Activated CD8-positive, alpha-beta memory T cell treated with anti-CD3 and anti-CD28 coated beads for 36 hours (primary cell): Measurements from ENCODE around the gene MAN2C1. TPM values are rescaled to one million over a fixed set of nuclear protein-coding genes. Genes with fewer than 3 reads are reported as not detected.
"Not testable (repeated sequence)": the region's sequence is repeated elsewhere in the genome, so short reads cannot be mapped to it uniquely, and the experiment has no call there.

Experiments
- CTCF ChIA-PET: fragments of 350-600 bp; sonication (Branson Sonifier 250); formaldehyde crosslinking; loops from one replicate; lab custom pipeline; 2021; ENCODE audit warnings: antibody characterized with exemption; lab: Charles Lee
- POLR2A ChIA-PET: fragments of 350-600 bp; sonication (Branson Sonifier 250); formaldehyde crosslinking; loops from one replicate; lab custom pipeline; 2021; ENCODE audit warnings: antibody characterized with exemption; lab: Charles Lee
- total RNA-seq, 2 experiments: library from RNA; stranded (reverse); gene quantifications; one replicate each; pipeline ENCODE4 v1.2.3, GENCODE V29; 2021

MAN2C1 gene
- total RNA-seq, 2 experiments from 2014 or later: 139 to 142 TPM

GRCh38 chr15:75349851-75350588 lies 18.4 kb downstream of the MAN2C1 start:
- ChIA-PET CTCF (interaction anchor here (1.5 to 1.6 kb wide), 2 partner anchors 18 to 101 kb away, joined by 3 read pairs; partner anchors contain the start of gene SIN3A), POLR2A (interaction anchor here (1.1 kb wide), 1 partner anchor 102 kb away, joined by 3 read pairs; the partner anchor contains the start of gene SIN3A)

GRCh38 chr15:75349351-75349669 lies 19.1 kb downstream of the MAN2C1 start:
- ChIA-PET POLR2A (interaction anchor here (1.1 kb wide), 1 partner anchor 102 kb away, joined by 3 read pairs; the partner anchor contains the start of gene SIN3A), CTCF (interaction anchor here (0.5 to 1.5 kb wide), 2 partner anchors 52 to 102 kb away, joined by 3 read pairs; partner anchors contain the start of gene SIN3A)

- CTCF ChIA-PET: interaction anchor here (0.5 to 1.5 kb wide), 3 partner anchors 20 to 102 kb away, joined by 3 read pairs; partner anchors contain the start of genes MAN2C1 and SIN3A
These were observed 19.7 kb downstream of the MAN2C1 start for GRCh38 chr15:75348562-75349350.

GRCh38 chr15:75348034-75348561 lies 20.3 kb downstream of the MAN2C1 start:
- CTCF ChIA-PET: interaction anchor here (1.0 to 1.2 kb wide), 2 partner anchors 12 to 20 kb away, joined by 3 to 4 read pairs; partner anchors contain the start of genes COMMD4 and MAN2C1
- POLR2A ChIA-PET: interaction anchor here (0.5 to 1.6 kb wide), 5 partner anchors 11 to 946 kb away, joined by 3 to 5 read pairs (median 4); no protein-coding TSS in a partner anchor

More at GRCh38 chr15:75348562-75349350, 19.7 kb downstream of the MAN2C1 start:
- POLR2A ChIA-PET: interaction anchor here (0.5 to 1.2 kb wide), 4 partner anchors 19 to 293 kb away, joined by 3 to 4 read pairs (median 4); partner anchors contain the start of gene SIN3A

- CTCF ChIA-PET: interaction anchor here (1.0 to 1.2 kb wide), 2 partner anchors 11 to 21 kb away, joined by 3 to 4 read pairs; partner anchors contain the start of genes COMMD4 and MAN2C1
- POLR2A ChIA-PET: interaction anchor here (0.6 to 1.6 kb wide), 4 partner anchors 11 to 945 kb away, joined by 3 to 5 read pairs (median 4); no protein-coding TSS in a partner anchor
These were observed 21.0 kb downstream of the MAN2C1 start for GRCh38 chr15:75347222-75348033.

GRCh38 chr15:75346796-75347221 lies 21.6 kb downstream of the MAN2C1 start, which contains the start of gene NEIL1:
Gene NEIL1, plus strand, starts transcription at chr15:75347039. Its CDS starts 1,867 bp downstream, at chr15:75348906.
- ChIA-PET POLR2A (interaction anchor here (1.6 kb wide), 1 partner anchor 10 kb away, joined by 5 read pairs; no protein-coding TSS in a partner anchor), CTCF (no interaction called here)

GRCh38 chr15:75343953-75344352 lies 24.5 kb downstream of the MAN2C1 start:
- CTCF ChIA-PET, POLR2A ChIA-PET: not testable (repeated sequence)

- POLR2A ChIA-PET: no interaction called here
- CTCF ChIA-PET: interaction anchor here (0.5 kb wide), 1 partner anchor 258 kb away, joined by 3 read pairs; no protein-coding TSS in a partner anchor
These were observed 26.2 kb downstream of the MAN2C1 start for GRCh38 chr15:75342221-75342620.

GRCh38 chr15:75339531-75340240 lies 28.7 kb downstream of the MAN2C1 start:
- ChIA-PET POLR2A (no interaction called here), CTCF (interaction anchor here (1.3 kb wide), 1 partner anchor 13 kb away, joined by 3 read pairs; no protein-coding TSS in a partner anchor)

GRCh38 chr15:75338661-75339240 lies 29.7 kb downstream of the MAN2C1 start:
- ChIA-PET POLR2A (no interaction called here), CTCF (no interaction called here)

GRCh38 chr15:75335705-75336355 lies 32.6 kb downstream of the MAN2C1 start, which contains the start of gene COMMD4:
Gene COMMD4, plus strand, starts transcription at chr15:75336063. Its CDS starts 27 bp downstream, at chr15:75336090.
- ChIA-PET CTCF (interaction anchor here (0.6 to 2.1 kb wide), 3 partner anchors 12 to 32 kb away, joined by 4 to 6 read pairs (median 5); no protein-coding TSS in a partner anchor), POLR2A (interaction anchor here (0.6 to 1.0 kb wide), 3 partner anchors 12 to 261 kb away, joined by 3 to 5 read pairs (median 3); partner anchors contain the start of genes MAN2C1 and NEIL1)

- CTCF ChIA-PET: interaction anchor here (0.6 to 2.1 kb wide), 2 partner anchors 16 to 33 kb away, joined by 5 to 6 read pairs; no protein-coding TSS in a partner anchor
- POLR2A ChIA-PET: no interaction called here
These were observed 33.1 kb downstream of the MAN2C1 start for GRCh38 chr15:75335313-75335704.

- CTCF ChIA-PET: interaction anchor here (2.1 kb wide), 1 partner anchor 34 kb away, joined by 6 read pairs; no protein-coding TSS in a partner anchor
- POLR2A ChIA-PET: not testable (repeated sequence)
These were observed 34.6 kb downstream of the MAN2C1 start for GRCh38 chr15:75333654-75334419.

GRCh38 chr15:75332093-75332492 lies 36.3 kb downstream of the MAN2C1 start:
- CTCF ChIA-PET, POLR2A ChIA-PET: not testable (repeated sequence)

GRCh38 chr15:75329571-75329970 lies 38.8 kb downstream of the MAN2C1 start:
- ChIA-PET CTCF (no interaction called here), POLR2A (no interaction called here)
